KOPT-K1 (cell line): ENCODE data around the gene ENTPD8.
"Not testable (repeated sequence)": the region's sequence is repeated elsewhere in the genome, so short reads cannot be mapped to it uniquely, and the experiment has no call there.

ENCODE experiments used
- H3K27ac ChIP-seq: fragments of 200-600 bp; sonication (generic); 2 replicates; pipeline ENCODE4 v1.5.1; 2016; ENCODE audit warnings: antibody characterized with exemption, mild to moderate bottlenecking, low read depth, low read length; ENCODE audit not compliant: poor library complexity, severe bottlenecking
- H3K36me3 ChIP-seq: fragments of 200-600 bp; sonication (generic); 2 replicates; pipeline ENCODE4 v1.5.1; 2017; ENCODE audit warnings: antibody characterized with exemption, mild to moderate bottlenecking, low read length, moderate library complexity; ENCODE audit not compliant: insufficient read depth
- H3K9me3 ChIP-seq: fragments of 200-600 bp; sonication (generic); 2 replicates; pipeline ENCODE4 v1.5.1; 2017; ENCODE audit warnings: antibody characterized with exemption, low read length, mild to moderate bottlenecking; ENCODE audit not compliant: insufficient read depth, poor library complexity, severe bottlenecking

The ENTPD8 gene

DNA sequence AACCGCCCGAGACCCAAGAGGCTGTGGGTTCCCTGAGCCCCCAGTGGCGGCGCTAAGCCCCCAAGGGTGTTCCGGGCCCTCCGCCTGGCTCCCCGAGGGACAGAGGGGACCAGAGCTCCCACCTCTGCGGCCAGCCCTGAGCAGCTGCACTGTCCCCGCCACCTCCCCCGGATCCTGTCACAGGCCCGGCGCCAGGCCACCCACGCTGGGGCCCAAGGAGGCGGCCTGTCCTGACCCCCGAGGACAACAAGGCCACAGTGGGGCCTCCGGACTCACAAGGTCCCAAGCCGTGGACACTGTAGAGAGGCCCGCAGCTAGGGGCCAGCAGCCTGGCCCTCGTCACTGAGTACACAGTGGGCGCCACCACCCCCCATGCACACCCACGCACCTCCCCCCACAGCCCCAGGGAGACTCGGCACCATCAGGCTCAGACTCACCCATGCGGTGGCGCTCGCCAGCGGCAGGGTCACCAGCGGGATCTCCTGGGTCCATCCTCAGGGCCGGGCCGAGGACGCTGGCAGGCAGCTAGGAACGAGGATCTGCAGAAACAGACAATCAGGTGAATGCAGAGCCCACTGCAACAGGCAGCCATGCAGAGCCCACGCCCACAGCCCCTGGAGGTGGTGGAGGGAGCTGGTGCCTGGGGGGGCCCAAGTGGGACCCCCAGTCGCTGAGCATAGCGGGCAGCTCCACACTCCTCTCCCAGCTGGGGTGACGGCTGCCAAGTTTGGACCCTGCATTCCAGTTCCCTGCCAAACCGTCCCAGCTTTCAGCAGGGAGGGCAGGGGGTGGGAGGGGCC is 46.1 kb downstream of the ENTPD8 start:
- no peak overlapping the region for H3K27ac ChIP-seq

DNA sequence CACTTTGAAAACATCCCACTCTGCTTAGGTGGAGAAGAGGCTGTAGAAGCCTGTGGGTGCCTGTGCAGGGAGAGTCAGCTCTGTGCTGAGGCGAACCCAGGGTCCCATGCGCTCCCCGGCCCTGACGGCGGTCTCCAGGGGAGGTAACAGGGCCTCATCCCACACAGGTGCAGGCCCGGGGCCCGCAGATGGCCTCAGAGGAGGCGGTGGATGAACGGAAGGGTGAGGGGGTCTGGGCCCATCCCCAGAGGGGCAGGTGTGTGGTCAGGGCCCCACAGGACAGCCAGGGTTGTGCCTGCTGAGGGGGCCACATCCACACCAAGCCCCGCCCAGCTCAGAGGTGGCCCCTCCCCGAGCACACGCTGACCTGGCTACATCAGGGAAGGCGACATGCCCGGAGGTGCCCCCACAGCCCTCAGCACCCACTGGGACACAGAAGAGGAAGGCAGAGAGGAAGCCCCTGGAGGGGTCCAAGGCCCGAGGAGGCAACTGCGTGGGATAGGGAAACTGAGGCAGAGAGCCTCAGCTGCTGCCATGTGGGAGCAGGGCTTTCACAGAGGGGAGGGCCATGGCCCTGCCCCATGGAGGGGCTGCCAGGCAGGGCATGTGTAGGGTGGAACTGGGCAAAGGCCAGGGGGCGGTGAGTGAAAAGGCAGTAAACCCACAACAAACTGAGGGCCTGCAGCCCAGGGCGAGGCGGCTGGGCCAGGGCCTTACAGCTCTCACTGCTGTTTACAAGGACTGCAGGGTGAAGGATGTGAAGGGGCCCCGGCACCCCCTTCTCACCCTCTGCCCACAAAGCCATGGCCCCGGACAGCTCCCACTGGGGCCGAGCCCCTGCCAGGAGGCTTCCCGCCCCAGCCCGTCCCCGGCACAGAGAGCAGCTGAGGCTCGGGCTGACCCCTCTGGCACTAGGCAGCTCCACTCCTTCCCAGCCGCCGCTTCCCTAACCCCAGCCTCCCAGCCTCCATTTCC is 47.7 kb downstream of the ENTPD8 start:
- Histone ChIP-seq H3K27ac (no peak overlapping the region), H3K36me3 (no peaks in the 10 kb centered on the region)

More for the DNA sequence above, 46.1 kb downstream of the ENTPD8 start:
- Histone ChIP-seq H3K9me3 (no peaks in the 10 kb centered on the region), H3K36me3 (no peaks in the 10 kb centered on the region)

DNA sequence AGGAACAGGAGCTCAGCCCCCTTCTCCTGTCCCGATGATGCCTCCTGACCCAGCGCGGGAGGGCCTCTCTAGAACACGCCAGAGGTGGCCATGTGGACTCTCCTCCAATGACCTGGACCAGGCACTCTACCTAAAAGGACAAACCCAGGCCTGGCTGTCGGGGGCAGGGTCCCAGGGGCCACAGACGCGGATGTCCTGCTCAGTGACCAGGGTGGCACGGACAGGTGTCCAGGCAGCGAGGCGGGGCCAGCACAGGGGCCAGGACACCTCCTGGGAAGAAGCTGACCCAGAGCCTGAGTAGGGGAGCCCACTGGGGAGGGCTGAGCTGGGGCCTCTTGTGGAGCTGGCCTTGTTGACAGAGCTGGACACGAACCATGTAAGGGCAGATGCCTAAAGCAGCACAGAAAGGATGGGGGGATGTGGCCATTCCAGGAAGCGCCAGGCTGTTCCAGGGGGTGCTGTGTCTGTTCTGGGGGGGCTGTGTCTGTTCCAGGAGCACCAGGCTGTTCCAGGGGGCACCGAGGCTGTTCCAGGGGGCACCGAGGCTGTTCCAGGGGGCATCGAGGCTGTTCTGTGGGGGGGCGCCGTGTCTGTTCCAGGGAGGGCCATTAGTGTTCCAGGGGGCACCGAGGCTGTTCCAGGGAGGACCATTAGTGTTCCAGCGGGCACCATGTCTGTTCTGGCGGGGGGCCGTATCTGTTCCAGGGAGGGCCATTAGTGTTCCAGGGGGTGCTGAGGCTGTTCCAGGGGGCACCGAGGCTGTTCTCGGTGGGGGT is 48.7 kb downstream of the ENTPD8 start:
- Histone ChIP-seq H3K36me3 (no peaks in the 10 kb centered on the region), H3K27ac (no peak overlapping the region), H3K9me3 (no peaks in the 10 kb centered on the region)

More for the DNA sequence above, 47.7 kb downstream of the ENTPD8 start:
- no peaks in the 10 kb centered on the region for H3K9me3 ChIP-seq

DNA sequence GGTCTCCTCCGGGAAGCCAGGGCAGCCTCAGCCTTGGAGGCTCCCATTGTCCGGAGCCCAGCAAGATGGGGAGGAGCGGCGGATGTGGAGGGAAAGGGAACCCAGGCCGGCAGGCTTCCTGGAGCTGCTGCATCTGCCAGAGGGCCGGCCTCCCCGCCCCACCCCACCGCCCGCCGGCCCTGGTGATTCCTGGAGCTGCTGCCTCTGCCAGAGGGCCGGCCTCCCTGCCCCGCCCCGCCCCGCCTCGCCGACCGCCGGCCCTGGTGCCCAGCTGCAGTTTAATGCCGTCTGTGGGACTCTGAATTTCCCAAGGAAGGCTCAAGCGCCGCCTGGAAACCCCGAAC is 49.8 kb downstream of the ENTPD8 start:
- Histone ChIP-seq H3K27ac (no peak overlapping the region), H3K9me3 (no peaks in the 10 kb centered on the region), H3K36me3 (no peaks in the 10 kb centered on the region)

DNA sequence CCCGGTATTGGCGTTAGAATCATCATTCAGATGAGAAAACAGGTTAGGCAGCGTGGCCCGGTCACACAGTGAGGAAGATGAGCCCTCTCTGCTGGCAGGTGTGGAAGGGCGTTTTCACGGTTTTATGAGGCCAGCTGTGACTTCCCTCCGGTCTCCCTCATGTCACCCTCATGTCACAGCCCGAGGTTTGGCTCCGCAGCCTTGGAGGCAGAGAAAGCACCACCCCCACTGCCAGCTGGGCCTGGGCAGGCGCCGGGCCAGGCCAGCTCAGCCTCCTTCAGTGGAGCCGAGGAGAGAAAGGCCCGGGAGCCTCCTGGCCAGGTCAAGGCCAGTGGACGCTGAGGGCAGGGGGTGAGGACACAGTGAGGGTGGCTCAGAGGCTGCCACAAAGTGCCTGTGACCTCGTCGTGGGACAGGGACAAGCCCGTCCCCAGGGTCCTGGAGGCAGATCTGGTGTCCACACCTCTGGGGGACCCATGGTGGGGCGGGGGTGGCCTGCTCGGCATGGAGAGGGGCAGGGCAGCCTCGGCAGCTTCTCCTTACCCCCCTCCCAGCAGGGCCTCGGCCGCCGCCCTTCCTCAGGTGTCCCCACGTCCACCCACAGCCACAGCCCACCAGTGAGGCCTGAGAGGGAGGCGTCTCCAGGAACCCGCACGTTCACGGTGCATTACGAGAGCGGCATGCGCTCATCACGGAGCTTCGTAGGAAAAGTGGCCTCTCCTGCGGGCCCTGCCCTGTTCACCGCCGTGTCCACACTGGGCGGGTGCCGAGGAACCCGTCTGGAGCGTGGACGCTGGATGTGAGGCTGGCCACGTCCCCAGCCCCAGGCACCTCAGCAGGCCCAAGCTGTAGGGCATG is 50.4 kb downstream of the ENTPD8 start:
- Histone ChIP-seq H3K27ac (no peak overlapping the region), H3K9me3 (no peaks in the 10 kb centered on the region), H3K36me3 (no peaks in the 10 kb centered on the region)

DNA sequence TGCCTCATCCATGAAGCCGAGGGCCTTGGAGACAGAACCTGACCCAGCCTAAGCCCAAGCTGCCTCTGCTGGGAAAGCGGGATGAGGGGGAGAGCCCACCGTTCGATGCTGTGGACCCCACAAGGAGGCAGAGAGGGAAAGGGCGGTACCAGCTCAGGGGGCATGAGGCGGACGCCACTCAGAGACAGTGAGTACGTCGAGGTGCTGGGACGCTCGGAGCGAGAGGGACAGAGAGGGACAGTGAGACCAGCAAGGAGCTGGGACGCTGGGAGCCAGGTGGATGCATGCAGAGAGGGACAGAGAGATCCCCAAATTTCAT is 51.8 kb downstream of the ENTPD8 start:
- H3K36me3 ChIP-seq = no peaks in the 10 kb centered on the region
- no peak overlapping the region for H3K27ac ChIP-seq
- no peaks in the 10 kb centered on the region for H3K9me3 ChIP-seq

DNA sequence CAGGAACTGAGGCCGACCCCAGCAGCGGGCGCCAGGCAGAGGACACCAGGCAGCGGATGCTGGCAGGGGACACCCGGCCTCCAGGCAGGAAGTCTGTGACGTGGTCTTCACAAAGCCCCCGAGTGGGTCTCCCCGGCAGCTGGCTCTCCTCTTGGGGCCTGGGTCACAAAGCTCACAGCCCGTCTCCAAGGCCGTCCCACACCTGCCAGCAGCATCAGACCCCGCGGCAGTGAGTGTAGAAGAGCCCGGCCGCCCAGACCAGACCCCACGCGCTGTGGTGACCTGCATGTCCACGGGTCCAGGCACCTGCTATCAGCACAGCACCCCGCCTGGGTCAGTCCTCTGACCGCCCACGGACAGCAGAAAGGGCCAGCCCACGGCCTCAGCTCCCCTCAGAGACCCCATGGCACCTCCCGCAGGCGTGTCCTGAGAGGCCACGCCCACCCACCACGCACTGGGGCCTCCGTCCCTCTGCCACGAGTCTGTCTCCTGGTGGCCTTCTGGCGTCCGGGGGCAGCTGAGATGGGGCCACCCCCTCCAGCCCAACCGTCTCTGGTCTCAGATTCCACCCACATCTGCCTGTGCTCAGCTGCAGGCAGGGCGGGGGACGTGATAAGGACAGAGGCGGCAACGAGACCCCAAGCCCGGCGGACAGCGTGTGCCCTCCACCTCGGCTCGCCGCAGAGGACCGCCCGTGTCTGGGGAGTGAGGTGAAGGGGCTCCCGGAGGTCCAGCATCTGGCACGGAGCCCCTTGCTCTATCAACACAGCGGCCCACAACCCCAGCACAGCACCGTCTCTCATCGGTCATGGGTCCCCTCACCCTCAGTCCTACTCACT is 52.3 kb downstream of the ENTPD8 start:
- Histone ChIP-seq H3K27ac (no peak overlapping the region), H3K36me3 (no peaks in the 10 kb centered on the region), H3K9me3 (no peaks in the 10 kb centered on the region)

DNA sequence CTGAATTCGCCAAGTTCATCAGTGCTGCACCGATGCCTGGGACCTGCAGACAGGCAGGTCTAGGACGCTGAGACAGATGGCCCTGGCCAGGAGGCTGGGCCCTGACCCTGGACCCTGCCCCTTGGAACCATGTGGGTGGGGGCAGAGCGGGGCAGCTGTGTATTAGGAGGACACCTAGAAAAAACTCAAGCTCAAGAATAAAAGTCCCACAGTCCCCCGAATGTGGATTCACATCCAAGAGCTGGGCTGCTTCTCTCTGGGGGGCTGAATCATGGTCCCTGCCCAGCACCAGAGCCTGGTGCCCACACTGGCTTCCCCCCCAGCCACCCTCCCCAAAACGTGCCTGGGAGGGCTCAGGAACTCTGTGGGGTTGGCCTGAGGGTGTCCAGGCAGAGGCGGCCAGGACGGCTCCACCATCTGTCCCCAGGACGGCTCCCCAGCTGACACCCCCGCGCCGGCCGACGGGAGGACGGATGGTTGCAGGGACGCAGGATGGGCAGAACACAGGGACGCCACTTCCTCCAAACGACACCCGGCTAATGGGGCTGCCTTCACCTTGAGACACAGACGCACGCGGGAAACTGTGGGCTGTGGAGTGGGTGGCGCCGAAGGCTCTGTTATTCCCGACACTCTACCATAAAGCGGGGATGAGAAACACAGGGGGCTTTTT is 53.1 kb downstream of the ENTPD8 start:
- Histone ChIP-seq H3K27ac (no peak overlapping the region), H3K9me3 (no peaks in the 10 kb centered on the region), H3K36me3 (no peaks in the 10 kb centered on the region)

DNA sequence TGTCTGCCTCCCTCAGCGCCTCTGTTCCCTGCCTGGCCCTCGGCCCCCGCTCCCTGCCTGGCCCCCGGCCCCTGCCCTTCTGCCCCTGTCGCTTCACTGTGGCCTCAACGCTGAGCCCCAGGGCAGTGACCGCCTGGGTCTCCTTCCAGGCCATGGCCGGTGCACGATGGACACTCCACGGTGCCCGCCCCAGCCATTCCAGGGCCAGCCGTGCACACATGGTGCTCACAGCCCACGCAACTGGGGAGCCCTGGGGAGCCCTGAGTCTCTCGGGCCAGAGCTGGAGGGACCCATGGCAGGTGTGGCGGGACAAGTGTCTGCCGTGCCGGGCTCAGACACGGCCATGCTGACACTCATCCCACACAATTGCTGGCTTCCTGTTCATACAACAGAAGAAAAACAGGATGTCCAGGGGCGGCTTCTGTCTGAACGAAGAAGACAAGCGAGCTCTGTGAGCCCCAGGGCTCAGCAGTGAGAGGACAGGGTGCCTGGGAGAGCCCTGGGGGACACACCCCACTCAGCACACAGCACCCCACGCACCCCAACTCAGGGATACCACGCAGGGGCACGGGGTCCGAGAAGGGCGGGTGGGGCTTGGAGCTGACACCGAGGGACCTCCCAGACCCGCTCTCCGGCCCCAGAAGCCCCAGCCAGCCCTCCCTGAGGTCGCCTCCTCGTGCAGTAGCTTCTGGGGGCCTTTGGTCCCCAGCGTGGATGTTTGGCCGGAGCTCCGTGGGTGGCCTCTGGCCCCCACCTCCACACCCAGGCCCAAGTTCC is 53.9 kb downstream of the ENTPD8 start:
- H3K27ac ChIP-seq = no peak overlapping the region
- H3K9me3 ChIP-seq = no peaks in the 10 kb centered on the region
- no peaks in the 10 kb centered on the region for H3K36me3 ChIP-seq

DNA sequence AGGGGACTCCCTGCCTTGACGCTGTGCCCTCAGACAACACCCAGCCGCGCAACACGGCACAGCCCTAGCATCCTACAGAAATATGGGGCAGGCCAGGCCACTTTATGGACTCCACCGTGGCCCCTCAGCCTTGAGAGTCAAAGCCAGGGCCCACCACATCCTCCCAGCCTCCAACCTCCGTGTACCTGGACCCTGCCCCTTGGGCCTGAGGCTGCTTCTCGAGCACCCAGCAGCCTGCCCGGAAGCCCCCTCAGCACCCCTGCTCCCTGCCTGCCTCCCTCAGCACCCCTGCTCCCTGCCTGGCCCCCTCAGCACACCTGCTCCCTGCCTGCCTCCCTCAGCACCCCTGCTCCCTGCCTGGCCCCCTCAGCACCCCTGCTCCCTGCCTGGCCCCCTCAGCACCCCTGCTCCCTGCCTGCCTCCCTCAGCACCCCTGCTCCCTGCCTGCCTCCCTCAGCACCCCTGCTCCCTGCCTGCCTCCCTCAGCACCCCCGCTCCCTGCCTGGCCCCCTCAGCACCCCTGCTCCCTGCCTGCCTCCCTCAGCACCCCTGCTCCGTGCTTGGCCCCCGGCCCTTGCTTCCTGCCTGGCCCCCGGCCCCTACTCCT is 54.5 kb downstream of the ENTPD8 start:
- not testable (repeated sequence) for H3K9me3 ChIP-seq, H3K27ac ChIP-seq, H3K36me3 ChIP-seq

DNA sequence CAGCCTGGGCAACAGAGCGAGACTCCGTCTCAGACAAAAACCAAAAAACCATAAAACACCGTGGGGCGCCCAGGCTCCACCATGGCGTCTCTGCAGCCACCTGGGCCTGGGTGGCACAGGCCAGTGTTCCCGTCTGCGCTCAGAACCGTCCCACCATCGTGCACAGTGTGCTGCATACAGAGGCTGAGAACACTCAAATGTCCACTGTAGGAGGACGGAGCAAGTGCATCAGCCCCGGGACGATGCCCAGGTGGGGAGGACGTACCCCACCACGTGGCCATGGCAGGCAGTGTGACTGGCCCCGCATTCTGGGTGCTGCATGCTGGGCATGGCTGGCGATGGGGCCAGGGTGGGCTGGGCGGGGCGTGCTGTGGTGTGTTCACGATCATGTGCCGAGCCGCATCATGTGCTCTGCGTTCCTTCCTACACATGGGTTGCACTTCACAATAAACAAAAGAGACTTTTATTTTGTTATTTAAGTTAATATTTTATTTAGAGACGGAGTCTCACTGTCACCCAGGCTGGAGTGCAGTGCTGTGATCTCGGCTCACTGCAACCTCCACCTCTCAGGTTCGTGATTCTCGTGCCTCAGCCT is 56.0 kb downstream of the ENTPD8 start:
- H3K36me3 ChIP-seq = no peaks in the 10 kb centered on the region
- no peak overlapping the region for H3K27ac ChIP-seq
- no peaks in the 10 kb centered on the region for H3K9me3 ChIP-seq
